Measurements from ENCODE around the gene ARHGEF19.
A peak's percentile ranks its signal among the peaks of the same experiment; 100 is the strongest.

Gene ARHGEF19

GRCh38 chr1:16156848-16157495 lies 55.5 kb downstream of the ARHGEF19 start:
- Mint-ChIP-seq H3K27me3 (ENCODE audit: low read depth) (peaks cover 63% of the 10 kb centered on the region), H3K4me1 (ENCODE audit: low read depth) (peaks cover 21% of the 10 kb centered on the region), H3K36me3 (ENCODE audit: low read depth) (no peaks in the 10 kb centered on the region), H3K27ac (no peak overlapping the region), H3K4me3 (no peak overlapping the region), H3K9me3 (no peaks in the 10 kb centered on the region)
- DNase-seq (ENCODE audit: low spot score), result no peak

GRCh38 chr1:16155537-16156410 lies 56.7 kb downstream of the ARHGEF19 start, which contains the start of gene EPHA2:
TSS of gene EPHA2 (minus strand) at chr1:16156069. CDS start at chr1:16155932, 137 bp downstream.
- Mint-ChIP-seq H3K9me3 (no peaks in the 10 kb centered on the region), H3K27me3 (ENCODE audit: low read depth) (peaks cover 56% of the 10 kb centered on the region), H3K36me3 (ENCODE audit: low read depth) (no peaks in the 10 kb centered on the region), H3K27ac (no peak within 1 kb of the TSS), H3K4me1 (ENCODE audit: low read depth) (peaks cover 17% of the 10 kb centered on the region), H3K4me3 (peak within 1 kb of the TSS; percentile 33)
- DNase-seq (ENCODE audit: low spot score), result no peak

GRCh38 chr1:16153999-16154673 lies 58.3 kb downstream of the ARHGEF19 start:
- Mint-ChIP-seq H3K9me3 (no peaks in the 10 kb centered on the region), H3K27me3 (ENCODE audit: low read depth) (peaks cover 50% of the 10 kb centered on the region), H3K27ac (no peak overlapping the region), H3K4me3 (no peak overlapping the region), H3K36me3 (ENCODE audit: low read depth) (no peaks in the 10 kb centered on the region), H3K4me1 (ENCODE audit: low read depth) (peaks cover 17% of the 10 kb centered on the region)
- DNase-seq (ENCODE audit: low spot score), result no peak

GRCh38 chr1:16153096-16153998 lies 59.1 kb downstream of the ARHGEF19 start:
- H3K27me3 Mint-ChIP-seq (ENCODE audit: low read depth), result peaks cover 47% of the 10 kb centered on the region
- H3K9me3 Mint-ChIP-seq, result no peaks in the 10 kb centered on the region
- H3K27ac Mint-ChIP-seq, result no peak overlapping the region
- H3K36me3 Mint-ChIP-seq (ENCODE audit: low read depth), result no peaks in the 10 kb centered on the region
- peaks cover 17% of the 10 kb centered on the region for H3K4me1 Mint-ChIP-seq (ENCODE audit: low read depth)
- DNase-seq (ENCODE audit: low spot score), result no peak
- no peak overlapping the region for H3K4me3 Mint-ChIP-seq

- Mint-ChIP-seq H3K4me3 (no peak overlapping the region), H3K36me3 (ENCODE audit: low read depth) (no peaks in the 10 kb centered on the region), H3K9me3 (no peaks in the 10 kb centered on the region), H3K27me3 (ENCODE audit: low read depth) (peaks cover 41% of the 10 kb centered on the region), H3K4me1 (ENCODE audit: low read depth) (peaks cover 10% of the 10 kb centered on the region), H3K27ac (no peak overlapping the region)
- DNase-seq (ENCODE audit: low spot score), result no peak
These were observed 59.9 kb downstream of the ARHGEF19 start for GRCh38 chr1:16152481-16153087.

- Mint-ChIP-seq H3K4me1 (ENCODE audit: low read depth) (peaks cover 6% of the 10 kb centered on the region), H3K4me3 (no peak overlapping the region), H3K36me3 (ENCODE audit: low read depth) (no peaks in the 10 kb centered on the region), H3K27me3 (ENCODE audit: low read depth) (peaks cover 37% of the 10 kb centered on the region), H3K27ac (no peak overlapping the region), H3K9me3 (no peaks in the 10 kb centered on the region)
- no peak for DNase-seq (ENCODE audit: low spot score)
These were observed 60.5 kb downstream of the ARHGEF19 start for GRCh38 chr1:16151995-16152384.

GRCh38 chr1:16151196-16151994 lies 61.1 kb downstream of the ARHGEF19 start:
- peaks cover 4% of the 10 kb centered on the region for H3K4me1 Mint-ChIP-seq (ENCODE audit: low read depth)
- H3K9me3 Mint-ChIP-seq, result no peaks in the 10 kb centered on the region
- H3K4me3 Mint-ChIP-seq, result no peak overlapping the region
- H3K27ac Mint-ChIP-seq, result no peak overlapping the region
- no peak for DNase-seq (ENCODE audit: low spot score)
- peaks cover 33% of the 10 kb centered on the region for H3K27me3 Mint-ChIP-seq (ENCODE audit: low read depth)
- no peaks in the 10 kb centered on the region for H3K36me3 Mint-ChIP-seq (ENCODE audit: low read depth)

- no peaks in the 10 kb centered on the region for H3K36me3 Mint-ChIP-seq (ENCODE audit: low read depth)
- H3K4me1 Mint-ChIP-seq (ENCODE audit: low read depth), result peaks cover 4% of the 10 kb centered on the region
- H3K27me3 Mint-ChIP-seq (ENCODE audit: low read depth), result peaks cover 27% of the 10 kb centered on the region
- no peak for DNase-seq (ENCODE audit: low spot score)
- H3K9me3 Mint-ChIP-seq, result no peaks in the 10 kb centered on the region
- no peak overlapping the region for H3K4me3 Mint-ChIP-seq
- H3K27ac Mint-ChIP-seq, result no peak overlapping the region
These were observed 61.9 kb downstream of the ARHGEF19 start for GRCh38 chr1:16150508-16150907.

GRCh38 chr1:16149702-16150488 lies 62.6 kb downstream of the ARHGEF19 start:
- no peaks in the 10 kb centered on the region for H3K36me3 Mint-ChIP-seq (ENCODE audit: low read depth)
- no peaks in the 10 kb centered on the region for H3K9me3 Mint-ChIP-seq
- peaks cover 24% of the 10 kb centered on the region for H3K27me3 Mint-ChIP-seq (ENCODE audit: low read depth)
- DNase-seq (ENCODE audit: low spot score), result no peak
- peaks cover 4% of the 10 kb centered on the region for H3K4me1 Mint-ChIP-seq (ENCODE audit: low read depth)
- no peak overlapping the region for H3K4me3 Mint-ChIP-seq
- no peak overlapping the region for H3K27ac Mint-ChIP-seq

- Mint-ChIP-seq H3K9me3 (no peaks in the 10 kb centered on the region), H3K27ac (no peak overlapping the region), H3K4me1 (ENCODE audit: low read depth) (peaks cover 4% of the 10 kb centered on the region), H3K27me3 (ENCODE audit: low read depth) (peaks cover 17% of the 10 kb centered on the region), H3K4me3 (no peak overlapping the region), H3K36me3 (ENCODE audit: low read depth) (no peaks in the 10 kb centered on the region)
- DNase-seq (ENCODE audit: low spot score), result no peak
These were observed 63.3 kb downstream of the ARHGEF19 start for GRCh38 chr1:16149146-16149545.

GRCh38 chr1:16148329-16149092 lies 63.9 kb downstream of the ARHGEF19 start:
- no peaks in the 10 kb centered on the region for H3K9me3 Mint-ChIP-seq
- H3K4me1 Mint-ChIP-seq (ENCODE audit: low read depth), result peaks cover 4% of the 10 kb centered on the region
- H3K27me3 Mint-ChIP-seq (ENCODE audit: low read depth), result peaks cover 12% of the 10 kb centered on the region
- H3K27ac Mint-ChIP-seq, result no peak overlapping the region
- no peak overlapping the region for H3K4me3 Mint-ChIP-seq
- DNase-seq (ENCODE audit: low spot score), result no peak
- H3K36me3 Mint-ChIP-seq (ENCODE audit: low read depth), result no peaks in the 10 kb centered on the region

Measured in T-helper 2 cell treated with Interferon-gamma antibody and Interleukin-4, amounts not matched to agents 5 μg/mL and 100 μg/mL, for 36 hours (primary cell).